Prostate gland (tissue), 2 donors: Measurements from ENCODE around the gene PPM1J.

Experiments used
- CTCF ChIP-seq, 4 experiments: fragments of 200-600 bp in 2 of 4; fragments of 450-650 bp in 2 of 4; sonication (generic) in 2 of 4; IDR thresholded peaks; 1 replicate in 3 of 4; 2 replicates in 1 of 4; pipeline ENCODE4 v1.5.1; 2016 to 2019; ENCODE audit warnings: antibody characterized with exemption in 4 of 4, mild to moderate bottlenecking in 2 of 4, moderate library complexity in 2 of 4
- POLR2A ChIP-seq: fragments of 450-650 bp; IDR thresholded peaks from one replicate; pipeline ENCODE4 v1.6.1; 2016; ENCODE audit warnings: antibody characterized with exemption, mild to moderate bottlenecking

GRCh38 chr1:112715264-112716053 is at the start of gene PPM1J:
- TF ChIP-seq CTCF (IDR thresholded peaks at IDR 0.05) (peak in 1 of 4 experiments; percentile 20), POLR2A (peak; percentile 73)
